Measurements from ENCODE around the gene TIGD3.

TIGD3 gene

DNA sequence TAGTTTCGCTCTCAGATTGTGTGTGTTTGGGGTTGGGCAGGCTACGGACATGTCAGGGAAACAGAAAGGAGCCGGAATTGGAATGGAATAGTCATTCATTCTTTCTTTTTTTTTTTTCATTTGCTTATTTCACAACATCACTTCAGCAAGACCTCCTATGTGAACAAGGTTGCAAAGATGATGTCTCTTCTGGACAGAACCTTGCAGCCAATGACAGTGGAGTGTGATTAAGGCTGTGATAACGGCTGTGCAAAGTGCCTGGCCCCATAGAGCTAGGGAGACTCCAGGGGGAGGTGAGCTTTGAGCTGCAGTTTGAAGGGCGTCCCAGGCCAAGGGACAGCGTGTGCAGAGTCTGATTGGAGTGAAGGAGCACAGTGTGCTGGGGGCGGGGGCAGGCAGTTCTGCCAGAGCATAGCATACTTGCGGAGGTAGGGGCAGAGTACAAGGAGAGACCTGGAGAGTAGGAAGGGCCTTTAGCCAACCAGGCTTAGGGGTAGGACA, 3.4 kb downstream of the TIGD3 start:
- Histone ChIP-seq H3K27ac (ENCODE audit: low read length) (no peak overlapping the region), H3K27me3 (replicated peaks; ENCODE audit: insufficient read depth, low read length) (no peaks in the 10 kb centered on the region), H3K9ac (ENCODE audit: low read length) (no peak overlapping the region), H3K79me2 (ENCODE audit: low read length) (no peaks in the 10 kb centered on the region), H3K9me3 (replicated peaks; ENCODE audit: insufficient read depth, low read length) (no peaks in the 10 kb centered on the region), H3F3A (ENCODE audit: insufficient read depth, low read length) (peaks cover 25% of the 10 kb centered on the region), H3K9me2 (replicated peaks; ENCODE audit: insufficient read depth, low read length) (no peaks in the 10 kb centered on the region), H2AFZ (ENCODE audit: low read length) (no peak overlapping the region), H4K20me1 (ENCODE audit: insufficient read depth, low read length) (no peaks in the 10 kb centered on the region), H3K4me1 (ENCODE audit: low read length) (peaks cover 22% of the 10 kb centered on the region), H3K36me3 (replicated peaks; ENCODE audit: insufficient read depth, low read length) (no peaks in the 10 kb centered on the region), H3K4me2 (ENCODE audit: low read depth, low read length) (no peak overlapping the region), H3K4me3 (ENCODE audit: low read length) (no peak overlapping the region)
- no peak for TF ChIP-seq EZH2 (optimal IDR thresholded peaks at IDR 0.05; ENCODE audit: low read depth, low read length)
- TF ChIP-seq EZH2phosphoT487 (IDR thresholded peaks at IDR 0.05; ENCODE audit: low read length): no peak
- TF ChIP-seq, protein P1, sequence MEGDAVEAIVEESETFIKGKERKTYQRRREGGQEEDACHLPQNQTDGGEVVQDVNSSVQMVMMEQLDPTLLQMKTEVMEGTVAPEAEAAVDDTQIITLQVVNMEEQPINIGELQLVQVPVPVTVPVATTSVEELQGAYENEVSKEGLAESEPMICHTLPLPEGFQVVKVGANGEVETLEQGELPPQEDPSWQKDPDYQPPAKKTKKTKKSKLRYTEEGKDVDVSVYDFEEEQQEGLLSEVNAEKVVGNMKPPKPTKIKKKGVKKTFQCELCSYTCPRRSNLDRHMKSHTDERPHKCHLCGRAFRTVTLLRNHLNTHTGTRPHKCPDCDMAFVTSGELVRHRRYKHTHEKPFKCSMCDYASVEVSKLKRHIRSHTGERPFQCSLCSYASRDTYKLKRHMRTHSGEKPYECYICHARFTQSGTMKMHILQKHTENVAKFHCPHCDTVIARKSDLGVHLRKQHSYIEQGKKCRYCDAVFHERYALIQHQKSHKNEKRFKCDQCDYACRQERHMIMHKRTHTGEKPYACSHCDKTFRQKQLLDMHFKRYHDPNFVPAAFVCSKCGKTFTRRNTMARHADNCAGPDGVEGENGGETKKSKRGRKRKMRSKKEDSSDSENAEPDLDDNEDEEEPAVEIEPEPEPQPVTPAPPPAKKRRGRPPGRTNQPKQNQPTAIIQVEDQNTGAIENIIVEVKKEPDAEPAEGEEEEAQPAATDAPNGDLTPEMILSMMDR (IDR thresholded peaks at IDR 0.05; ENCODE audit: low read length): no peak
- no peak for DNase-seq

DNA sequence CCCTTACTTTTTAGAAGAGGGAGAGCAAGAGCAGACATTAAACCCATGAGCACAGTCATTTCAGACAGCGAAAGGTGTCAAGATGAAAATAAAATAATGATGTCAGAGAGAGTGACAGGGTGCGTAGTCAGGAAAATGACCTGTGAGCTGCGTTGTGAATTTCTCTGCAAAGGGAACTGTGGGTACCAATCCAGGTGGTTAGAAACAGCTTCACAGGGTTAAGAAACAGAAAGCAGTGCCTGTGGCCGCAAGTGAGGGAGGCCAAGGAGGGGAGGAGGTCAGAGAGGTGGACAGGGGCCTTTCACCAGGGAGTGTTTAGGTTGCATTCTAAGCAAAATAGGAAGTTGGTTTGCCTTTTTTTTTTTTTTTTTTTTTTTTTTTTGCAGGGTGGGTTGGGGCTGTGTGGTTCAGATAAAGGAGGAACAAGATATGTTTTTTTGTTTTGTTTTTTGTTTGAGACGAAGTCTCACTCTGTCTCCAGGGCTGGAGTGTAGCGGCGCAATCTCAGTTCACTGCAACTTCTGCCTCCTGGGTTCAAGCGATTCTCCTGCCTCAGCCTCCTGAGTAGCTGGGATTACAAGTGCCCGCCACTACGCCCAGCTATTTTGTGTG, 7.9 kb downstream of the TIGD3 start:
- peak overlapping the region; percentile 82 for H3K27ac ChIP-seq (ENCODE audit: low read length)
- peak overlapping the region; percentile 61 for H2AFZ ChIP-seq (ENCODE audit: low read length)
- TF ChIP-seq, protein P1 (IDR thresholded peaks at IDR 0.05; ENCODE audit: low read length): no peak
- TF ChIP-seq EZH2phosphoT487 (IDR thresholded peaks at IDR 0.05; ENCODE audit: low read length): no peak
- H3K4me1 ChIP-seq (ENCODE audit: low read length): peaks cover 19% of the 10 kb centered on the region
- H3K79me2 ChIP-seq (ENCODE audit: low read length): no peaks in the 10 kb centered on the region
- H3F3A ChIP-seq (ENCODE audit: insufficient read depth, low read length): peaks cover 24% of the 10 kb centered on the region
- no peaks in the 10 kb centered on the region for H3K9me2 ChIP-seq (replicated peaks; ENCODE audit: insufficient read depth, low read length)
- H3K4me3 ChIP-seq (ENCODE audit: low read length): 0 out of 2 replicates have a peak overlapping the region, but pooled peaks have one; percentile 18
- peak overlapping the region; percentile 48; the same call in 1 of the 2 replicates for H3K4me2 ChIP-seq (ENCODE audit: low read depth, low read length)
- peak overlapping the region; percentile 44 for H3K9ac ChIP-seq (ENCODE audit: low read length)
- no peaks in the 10 kb centered on the region for H3K9me3 ChIP-seq (replicated peaks; ENCODE audit: insufficient read depth, low read length)
- no peaks in the 10 kb centered on the region for H4K20me1 ChIP-seq (ENCODE audit: insufficient read depth, low read length)
- DNase-seq: peak; percentile 87
- H3K27me3 ChIP-seq (replicated peaks; ENCODE audit: insufficient read depth, low read length): no peaks in the 10 kb centered on the region
- H3K36me3 ChIP-seq (replicated peaks; ENCODE audit: insufficient read depth, low read length): no peaks in the 10 kb centered on the region

DNA sequence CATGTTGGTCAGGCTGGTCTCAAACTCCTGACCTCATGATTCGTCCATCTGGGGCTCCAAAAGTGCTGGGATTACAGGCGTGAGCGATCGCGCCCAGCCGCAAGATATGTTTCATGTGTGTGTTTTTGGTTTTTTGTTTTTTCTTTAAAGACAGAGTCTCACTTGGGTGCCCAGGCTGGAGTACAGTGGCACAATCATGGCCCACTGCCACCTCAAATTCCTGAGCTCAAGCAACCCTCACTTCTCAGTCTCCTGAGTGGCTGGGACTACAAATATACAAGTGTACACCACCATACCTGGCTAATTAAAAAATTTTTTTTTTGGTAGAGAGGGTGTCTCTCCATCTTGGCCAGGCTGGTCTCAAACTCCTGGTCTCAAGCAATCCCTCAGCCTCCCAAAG, 8.4 kb downstream of the TIGD3 start:
- no peak for DNase-seq
- H3K9me3 ChIP-seq (replicated peaks; ENCODE audit: insufficient read depth, low read length): no peaks in the 10 kb centered on the region
- H3K27ac ChIP-seq (ENCODE audit: low read length): peak overlapping the region; percentile 82; the same call in 1 of the 2 replicates
- peaks cover 24% of the 10 kb centered on the region for H3F3A ChIP-seq (ENCODE audit: insufficient read depth, low read length)
- no peaks in the 10 kb centered on the region for H3K27me3 ChIP-seq (replicated peaks; ENCODE audit: insufficient read depth, low read length)
- peak overlapping the region; percentile 44; the same call in 1 of the 2 replicates for H3K9ac ChIP-seq (ENCODE audit: low read length)
- no peaks in the 10 kb centered on the region for H3K36me3 ChIP-seq (replicated peaks; ENCODE audit: insufficient read depth, low read length)
- H3K9me2 ChIP-seq (replicated peaks; ENCODE audit: insufficient read depth, low read length): no peaks in the 10 kb centered on the region
- peaks cover 19% of the 10 kb centered on the region for H3K4me1 ChIP-seq (ENCODE audit: low read length)
- H2AFZ ChIP-seq (ENCODE audit: low read length): peak overlapping the region; percentile 61
- TF ChIP-seq EZH2 (optimal IDR thresholded peaks at IDR 0.05; ENCODE audit: low read depth, low read length): no peak
- TF ChIP-seq EZH2phosphoT487 (IDR thresholded peaks at IDR 0.05; ENCODE audit: low read length): no peak
- TF ChIP-seq, protein P1 (IDR thresholded peaks at IDR 0.05; ENCODE audit: low read length): no peak
- H3K4me3 ChIP-seq (ENCODE audit: low read length): 0 out of 2 replicates have a peak overlapping the region, but pooled peaks have one; percentile 18
- H3K79me2 ChIP-seq (ENCODE audit: low read length): no peaks in the 10 kb centered on the region
- no peaks in the 10 kb centered on the region for H4K20me1 ChIP-seq (ENCODE audit: insufficient read depth, low read length)
- peak overlapping the region; percentile 48; the same call in 1 of the 2 replicates for H3K4me2 ChIP-seq (ENCODE audit: low read depth, low read length)

All from MM.1S (cell line).